OCI-LY1 (cell line): Measurements from ENCODE around the gene CYP2A7.
"Not testable (repeated sequence)": the region's sequence is repeated elsewhere in the genome, so short reads cannot be mapped to it uniquely, and the experiment has no call there.

Experiments used
- CTCF ChIP-seq: fragments of 200-600 bp; sonication (generic), shearing (Covaris generic); IDR thresholded peaks from 2 replicates; pipeline ENCODE4 v1.5.1; 2017; ENCODE audit warnings: mild to moderate bottlenecking, antibody characterized with exemption, low read length, moderate library complexity, mixed read lengths
- EZH2 ChIP-seq: fragments of 200-600 bp; sonication (generic), shearing (Covaris generic); IDR thresholded peaks from 2 replicates; pipeline ENCODE4 v1.8.0; 2017; ENCODE audit warnings: borderline replicate concordance, mixed run types, mild to moderate bottlenecking, antibody characterized with exemption, low read length, moderate library complexity, mixed read lengths

GRCh38 chr19:40843653-40844052 is 38.4 kb downstream of the CYP2A7 start:
- TF ChIP-seq CTCF, EZH2: not testable (repeated sequence)
